MM.1S (cell line): ENCODE measurements around the gene ATG2B.

Experiments
- EZH2 ChIP-seq: fragments of 300-600 bp; sonication (generic); optimal IDR thresholded peaks from 2 replicates; pipeline ENCODE3; 2017; ENCODE audit warnings: low read depth, mild to moderate bottlenecking, antibody characterized with exemption, low read length, mixed read lengths
- TF ChIP-seq, protein P1 (sequence below): fragments of 300-600 bp; sonication (generic); IDR thresholded peaks from 2 replicates; pipeline ENCODE4 v1.5.1; 2016; ENCODE audit warnings: antibody characterized with exemption, low read length, mixed read lengths

DNA sequence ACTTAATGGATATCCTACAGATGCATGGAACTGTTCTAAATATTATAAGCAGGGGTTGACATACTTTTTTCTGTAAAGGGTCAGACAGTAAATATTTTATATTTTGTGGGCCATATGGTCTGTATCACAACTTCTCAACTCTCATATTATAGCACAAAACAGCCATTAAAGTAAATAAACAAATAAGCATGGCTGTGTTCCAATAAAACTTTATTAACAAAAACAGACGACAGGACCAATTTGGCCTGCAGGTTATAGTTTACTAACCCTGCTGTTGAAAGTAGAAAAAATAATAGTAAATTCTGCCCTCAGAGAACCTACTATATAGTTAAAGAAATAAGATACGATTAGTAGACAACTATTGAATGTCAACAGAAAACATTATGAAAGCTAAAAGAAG, 17.5 kb downstream of the ATG2B start:
- TF ChIP-seq, protein P1, sequence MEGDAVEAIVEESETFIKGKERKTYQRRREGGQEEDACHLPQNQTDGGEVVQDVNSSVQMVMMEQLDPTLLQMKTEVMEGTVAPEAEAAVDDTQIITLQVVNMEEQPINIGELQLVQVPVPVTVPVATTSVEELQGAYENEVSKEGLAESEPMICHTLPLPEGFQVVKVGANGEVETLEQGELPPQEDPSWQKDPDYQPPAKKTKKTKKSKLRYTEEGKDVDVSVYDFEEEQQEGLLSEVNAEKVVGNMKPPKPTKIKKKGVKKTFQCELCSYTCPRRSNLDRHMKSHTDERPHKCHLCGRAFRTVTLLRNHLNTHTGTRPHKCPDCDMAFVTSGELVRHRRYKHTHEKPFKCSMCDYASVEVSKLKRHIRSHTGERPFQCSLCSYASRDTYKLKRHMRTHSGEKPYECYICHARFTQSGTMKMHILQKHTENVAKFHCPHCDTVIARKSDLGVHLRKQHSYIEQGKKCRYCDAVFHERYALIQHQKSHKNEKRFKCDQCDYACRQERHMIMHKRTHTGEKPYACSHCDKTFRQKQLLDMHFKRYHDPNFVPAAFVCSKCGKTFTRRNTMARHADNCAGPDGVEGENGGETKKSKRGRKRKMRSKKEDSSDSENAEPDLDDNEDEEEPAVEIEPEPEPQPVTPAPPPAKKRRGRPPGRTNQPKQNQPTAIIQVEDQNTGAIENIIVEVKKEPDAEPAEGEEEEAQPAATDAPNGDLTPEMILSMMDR = no peak
- no peak for TF ChIP-seq EZH2
